HG03469 (cell line): ENCODE data around the gene NAT9.
A peak's percentile ranks its signal among the peaks of the same experiment; 100 is the strongest.

Experiments
- ATAC-seq: cut with Tn5 transposase; IDR thresholded peaks from one replicate; pipeline ENCODE4 v1.9.1; 2021; ENCODE audit warnings: mild to moderate bottlenecking, moderate library complexity, moderate number of reproducible peaks; ENCODE audit not compliant: unreplicated experiment

The NAT9 gene, protein sequence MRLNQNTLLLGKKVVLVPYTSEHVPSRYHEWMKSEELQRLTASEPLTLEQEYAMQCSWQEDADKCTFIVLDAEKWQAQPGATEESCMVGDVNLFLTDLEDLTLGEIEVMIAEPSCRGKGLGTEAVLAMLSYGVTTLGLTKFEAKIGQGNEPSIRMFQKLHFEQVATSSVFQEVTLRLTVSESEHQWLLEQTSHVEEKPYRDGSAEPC

DNA sequence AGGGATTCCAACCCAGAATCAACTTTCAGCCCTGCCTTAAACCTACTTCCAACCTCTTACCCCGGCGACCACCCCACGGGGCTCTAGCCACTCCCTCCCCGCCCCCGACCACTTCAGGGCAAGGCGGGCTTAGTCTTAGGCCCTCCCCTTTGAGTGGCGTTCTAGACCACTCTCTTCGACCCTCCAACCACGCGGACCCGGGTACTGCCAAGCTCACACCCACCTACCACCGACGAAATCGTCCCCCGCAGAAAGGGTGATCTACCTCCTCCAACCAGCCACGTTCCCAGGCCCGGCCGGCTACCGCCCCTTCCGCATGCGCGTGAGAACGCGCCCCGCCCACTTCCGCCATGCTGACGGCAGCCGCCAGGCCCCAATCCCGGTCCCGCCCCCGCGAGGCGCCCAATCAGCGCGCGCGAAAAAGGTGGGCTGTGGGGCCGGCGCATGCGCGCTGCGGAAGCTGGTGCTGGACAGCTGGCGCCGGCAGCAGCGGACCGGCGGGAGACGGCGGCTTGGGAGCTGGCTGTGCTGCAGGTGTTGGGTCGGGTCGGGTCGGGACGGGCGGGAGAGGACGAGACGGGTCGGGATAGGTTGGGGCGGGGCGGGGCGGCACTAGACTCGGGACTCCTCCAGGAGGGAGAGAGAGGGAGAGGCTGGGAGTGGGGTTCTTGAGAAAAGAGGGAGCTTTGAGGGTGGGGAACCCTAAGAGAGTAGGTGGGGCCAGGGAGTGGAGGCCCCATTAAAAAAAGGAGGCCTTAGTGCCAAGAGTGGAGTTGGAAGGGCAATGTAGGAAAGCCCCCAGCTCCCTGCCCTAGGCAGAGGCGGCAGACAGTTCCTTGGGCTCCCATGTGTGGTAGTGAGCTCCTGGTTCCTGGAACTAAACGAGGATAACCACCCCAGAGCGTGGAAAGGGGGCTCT is at the start of gene NAT9:
Gene NAT9 (minus strand): TSS at position 302 of the 919 bp plus-strand sequence. CDS start 647 bp downstream, outside the sequence.
- ATAC-seq = peak; percentile 53

- no peak for ATAC-seq
Observed at GRCh38 chr17:74824961-74825627, 48.9 kb upstream of the NAT9 start.

GRCh38 chr17:74822939-74823367 is 46.8 kb upstream of the NAT9 start:
- no peak for ATAC-seq

- ATAC-seq = no peak
Observed at GRCh38 chr17:74822335-74822938, 46.3 kb upstream of the NAT9 start.

GRCh38 chr17:74821655-74822334 is 45.6 kb upstream of the NAT9 start:
- ATAC-seq = no peak

- ATAC-seq = no peak
Observed at GRCh38 chr17:74819801-74820436, 43.8 kb upstream of the NAT9 start.

DNA sequence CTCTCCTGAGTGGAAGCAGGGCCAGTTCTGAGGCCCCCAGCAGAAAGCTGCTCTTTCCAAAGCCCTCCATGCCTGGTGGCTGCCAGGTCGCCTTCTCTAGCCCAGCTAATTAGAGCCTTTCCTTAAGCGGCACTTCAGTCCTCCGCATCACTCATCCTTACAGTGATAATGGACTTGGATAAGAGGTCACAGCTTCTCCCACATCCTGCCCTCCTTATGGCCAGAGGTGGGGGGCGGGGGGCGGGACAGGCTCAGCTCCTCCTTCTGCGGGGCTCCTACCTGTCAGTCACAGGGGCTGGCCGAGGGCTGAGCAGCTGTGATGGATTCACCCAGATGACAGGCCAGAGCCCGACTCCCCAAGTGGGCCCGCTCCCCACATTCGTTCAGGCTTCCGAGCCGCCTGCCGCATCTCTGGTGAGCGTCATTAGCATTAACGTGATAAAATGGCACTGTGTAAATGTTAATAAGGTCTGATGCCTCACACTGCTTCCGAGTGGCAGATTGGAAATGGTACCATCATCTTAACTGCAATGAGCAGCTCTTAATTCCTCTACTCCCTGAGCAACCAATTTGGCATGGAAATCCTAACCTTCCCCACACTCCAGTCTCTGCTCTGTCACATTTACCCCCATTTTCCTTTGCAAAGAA is 42.3 kb upstream of the NAT9 start:
- no peak for ATAC-seq

- no peak for ATAC-seq
Observed at GRCh38 chr17:74816905-74817620, 40.9 kb upstream of the NAT9 start.

GRCh38 chr17:74815550-74816370 is 39.6 kb upstream of the NAT9 start:
- ATAC-seq = no peak

DNA sequence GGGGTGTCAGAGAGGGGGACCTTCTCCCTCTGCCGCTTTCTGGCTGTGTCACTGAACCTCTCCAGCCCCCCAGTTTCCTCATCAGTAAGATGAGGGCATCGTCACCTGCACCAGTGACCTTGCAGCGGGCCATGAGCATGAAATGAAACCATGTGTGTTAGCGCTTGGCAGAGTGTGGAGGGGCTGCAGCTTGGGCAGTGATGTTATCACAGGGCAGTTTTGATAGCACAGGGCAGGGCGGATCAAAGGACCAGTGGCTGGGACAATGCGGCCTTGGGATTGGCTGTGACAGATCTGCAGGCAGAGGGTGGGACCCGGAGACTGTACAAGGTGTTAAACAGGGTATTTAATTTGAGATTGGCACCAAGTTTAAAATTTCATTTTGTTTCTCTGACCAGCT is 38.9 kb upstream of the NAT9 start:
- no peak for ATAC-seq

DNA sequence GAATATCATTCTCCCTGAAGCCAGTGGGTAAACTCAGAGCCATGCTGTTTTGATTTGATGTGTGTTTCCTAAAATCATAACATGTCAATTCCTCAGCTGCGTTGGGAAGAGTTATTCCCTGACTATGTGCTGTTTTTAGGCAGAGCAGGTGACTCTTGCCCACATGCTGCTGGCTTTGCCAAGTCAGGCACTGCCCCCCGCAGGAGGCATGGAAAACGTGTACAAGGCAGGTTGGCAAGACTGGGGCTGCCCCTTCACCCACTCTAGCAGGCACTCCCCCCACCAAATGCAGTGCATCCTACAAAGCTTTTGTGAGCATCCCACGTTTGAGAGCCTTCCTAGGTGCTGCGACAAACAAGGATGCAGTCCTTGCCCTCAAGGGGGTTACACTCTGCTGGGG is 38.3 kb upstream of the NAT9 start:
- ATAC-seq = no peak

DNA sequence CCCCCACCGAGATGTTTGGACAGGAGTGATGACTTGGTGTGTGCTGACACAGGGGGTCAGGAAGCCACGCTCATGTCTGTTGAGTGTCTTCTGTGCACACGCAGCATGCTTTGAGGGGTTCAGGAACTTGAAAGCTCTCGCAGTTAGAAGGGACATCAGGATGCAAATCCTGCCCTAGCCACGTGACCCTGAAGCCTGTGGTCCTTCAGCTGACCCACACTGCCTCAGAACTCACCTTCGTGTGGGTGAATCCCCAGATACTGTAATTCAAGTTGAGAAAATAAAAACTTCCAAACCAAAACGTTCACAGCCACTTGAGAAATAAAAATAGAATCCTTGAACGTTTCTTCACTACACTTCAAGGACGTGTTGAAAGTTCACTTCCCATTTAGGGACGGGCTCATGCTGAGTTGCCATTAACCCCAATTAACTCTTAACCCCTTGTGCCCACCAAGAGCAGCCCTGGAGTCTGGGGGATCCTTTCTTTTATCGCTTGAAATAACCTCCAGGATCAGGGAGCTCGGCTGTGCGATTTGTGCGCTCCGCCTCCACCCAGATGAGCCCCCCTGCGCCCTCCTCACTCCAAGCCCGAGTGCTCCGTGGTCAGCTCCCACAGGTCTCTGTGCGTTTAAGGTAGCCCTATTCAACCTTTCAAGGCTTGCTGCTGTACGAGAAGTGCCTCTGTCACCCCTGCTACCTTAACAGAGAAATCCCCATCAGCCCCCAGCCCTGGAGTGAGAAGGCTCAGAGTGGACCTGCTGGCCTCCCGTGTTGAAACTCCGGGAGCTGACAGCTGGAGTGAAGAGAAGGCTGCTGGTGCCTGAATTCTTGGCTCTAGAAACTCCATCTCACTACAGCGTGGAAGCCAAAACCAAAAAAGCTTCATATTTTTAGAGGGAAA is 36.2 kb upstream of the NAT9 start:
- ATAC-seq = no peak

DNA sequence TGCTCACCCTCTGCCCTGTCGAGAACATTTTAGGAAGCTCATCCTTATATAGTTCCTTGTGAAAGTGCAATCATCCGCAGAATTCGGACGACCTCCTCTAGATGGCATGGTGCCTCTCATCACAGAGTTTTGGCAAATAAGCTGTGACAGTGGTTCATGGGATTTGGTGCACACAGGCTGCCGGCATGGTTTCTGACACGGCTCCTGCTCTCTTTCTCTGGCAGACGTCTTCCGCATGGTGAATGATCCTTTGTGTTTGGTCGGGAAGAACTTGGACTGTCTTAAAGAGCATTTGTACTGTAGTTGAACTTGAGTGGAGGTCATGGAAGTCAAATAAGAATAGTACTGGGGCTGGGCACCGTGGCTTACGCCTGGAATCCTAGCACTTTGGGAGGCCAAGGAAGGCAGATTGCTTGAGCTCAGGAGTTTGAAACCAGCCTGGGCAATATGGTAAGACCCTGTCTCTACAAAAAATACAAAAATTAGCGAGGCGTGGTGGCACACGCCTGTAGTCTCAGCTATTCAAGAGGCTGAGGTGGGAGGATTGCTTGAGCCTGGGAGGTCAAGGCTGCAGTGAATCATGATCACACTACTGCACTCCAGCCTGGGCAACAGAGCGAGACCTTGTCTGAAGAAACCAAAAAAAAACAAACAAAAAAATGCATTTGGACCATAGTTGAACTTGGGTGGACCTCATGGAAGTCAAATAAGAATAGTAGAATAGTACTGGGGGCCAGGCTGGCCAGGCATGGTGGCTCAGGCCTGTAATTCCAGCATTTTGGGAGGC is 34.7 kb upstream of the NAT9 start:
- ATAC-seq = no peak

DNA sequence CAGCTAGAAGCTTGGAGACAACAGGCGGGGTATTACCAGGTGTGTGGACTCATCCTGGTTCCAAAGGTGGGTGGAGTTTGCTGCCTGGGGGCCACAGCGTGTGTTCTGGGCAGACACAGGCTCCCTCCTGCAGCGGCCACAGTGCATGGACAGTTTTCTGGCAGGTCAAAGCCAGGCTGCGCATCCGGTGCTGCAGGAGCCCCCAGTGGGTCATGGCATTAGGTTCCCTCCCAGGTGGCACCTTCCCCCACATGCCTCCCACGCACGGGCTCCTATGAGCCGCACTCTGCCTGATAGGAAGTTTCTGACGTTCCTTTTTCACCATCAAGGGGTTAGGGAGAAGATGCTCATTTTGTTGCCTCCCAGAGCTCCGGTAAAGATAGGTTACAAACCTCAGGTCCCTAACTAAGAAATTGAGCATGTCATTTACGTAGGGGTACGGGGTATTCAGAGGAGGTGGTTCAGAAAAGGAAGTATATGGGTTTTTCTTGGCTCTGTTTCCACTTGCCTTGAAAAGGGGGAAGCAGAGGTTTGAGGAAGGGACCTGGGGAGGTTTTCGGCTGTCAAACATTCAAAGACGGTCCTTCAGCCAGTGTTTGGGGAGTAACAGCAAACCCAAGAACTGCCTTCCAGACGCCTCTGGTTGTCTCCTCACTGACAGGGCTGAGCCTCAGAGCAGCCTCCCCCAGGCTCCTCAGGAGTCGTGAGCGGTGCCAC is 32.7 kb upstream of the NAT9 start:
- ATAC-seq = no peak

DNA sequence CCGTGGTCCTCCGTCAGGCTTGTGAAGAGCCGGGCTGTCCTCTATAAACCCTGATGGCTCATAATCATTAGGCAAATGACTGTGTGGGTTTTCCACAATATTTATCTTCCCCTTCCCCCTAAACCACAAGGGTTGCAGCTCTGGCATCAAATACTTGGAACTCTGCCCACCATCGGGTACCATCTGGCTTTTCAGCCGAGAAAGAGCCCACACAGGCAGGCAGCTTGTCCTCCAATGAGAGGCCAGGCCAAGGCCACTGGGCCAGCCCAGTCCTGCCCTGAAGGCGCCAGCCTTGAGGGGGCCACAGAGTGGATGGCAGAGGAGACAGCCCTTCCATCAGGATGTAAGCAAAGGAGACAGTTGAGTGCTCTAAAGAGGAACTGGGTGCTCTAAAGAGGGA is 31.8 kb upstream of the NAT9 start:
- no peak for ATAC-seq

GRCh38 chr17:74807441-74807840 is 31.3 kb upstream of the NAT9 start:
- no peak for ATAC-seq
